Neuronal stem cell (in vitro differentiated cells): ENCODE data around the gene MRPL1.

ENCODE experiments used
- DNase-seq: peaks from one replicate; pipeline ENCODE4 v3.0.0-alpha.2; 2013; ENCODE audit warnings: low spot score
- H2AFZ ChIP-seq: one replicate; pipeline ENCODE4 v1.6.1; 2013; ENCODE audit warnings: mild to moderate bottlenecking, low read length, inconsistent platforms
- H2AK5ac ChIP-seq: 2 replicates; pipeline ENCODE4 v1.6.1; 2013; ENCODE audit warnings: low read depth, mild to moderate bottlenecking, inconsistent platforms, low read length, moderate library complexity, mixed read lengths
- H2BK120ac ChIP-seq: 2 replicates; pipeline ENCODE4 v1.6.1; 2013; ENCODE audit warnings: low read depth, mild to moderate bottlenecking, inconsistent platforms, low read length, moderate library complexity, mixed read lengths
- H2BK12ac ChIP-seq: one replicate; pipeline ENCODE4 v1.6.1; 2013; ENCODE audit warnings: low read length, inconsistent platforms
- H2BK15ac ChIP-seq: 2 replicates; pipeline ENCODE4 v1.6.1; 2013; ENCODE audit warnings: mild to moderate bottlenecking, low read length, inconsistent platforms, mixed read lengths
- H2BK5ac ChIP-seq: one replicate; pipeline ENCODE4 v1.6.1; 2013; ENCODE audit warnings: inconsistent platforms, mild to moderate bottlenecking, low read length, moderate library complexity
- H3K14ac ChIP-seq: one replicate; pipeline ENCODE4 v1.6.1; 2013; ENCODE audit warnings: low read length, inconsistent platforms
- H3K18ac ChIP-seq: 2 replicates; pipeline ENCODE4 v1.6.1; 2013; ENCODE audit warnings: low read length, inconsistent platforms
- H3K23ac ChIP-seq: 2 replicates; pipeline ENCODE4 v1.6.1; 2013; ENCODE audit warnings: low read depth, mild to moderate bottlenecking, mixed read lengths, low read length, inconsistent platforms; ENCODE audit not compliant: poor library complexity
- H3K27ac ChIP-seq: replicated peaks from 3 replicates; pipeline ENCODE4 v1.5.1; 2013; ENCODE audit warnings: low read length, inconsistent platforms
- H3K27me3 ChIP-seq, 3 experiments: 2 replicates each; pipeline ENCODE4 v1.6.1; 2013; ENCODE audit warnings: low read length in 3 of 3, mild to moderate bottlenecking in 2 of 3, inconsistent platforms in 1 of 3, low read depth in 1 of 3, mixed read lengths in 1 of 3, moderate library complexity in 1 of 3; ENCODE audit not compliant: control insufficient read depth in 3 of 3, insufficient read depth in 3 of 3
- H3K36me3 ChIP-seq, 2 donors: replicated peaks in 1 of 2; 2 replicates each; pipeline ENCODE4 v1.6.1; 2013; ENCODE audit warnings: low read length in 2 of 2; ENCODE audit not compliant: control insufficient read depth in 2 of 2, insufficient read depth in 2 of 2
- H3K4ac ChIP-seq: 2 replicates; pipeline ENCODE4 v1.6.1; 2013; ENCODE audit warnings: inconsistent platforms, mild to moderate bottlenecking, low read length, moderate library complexity
- H3K4me1 ChIP-seq, 2 donors: 1 replicate in 1 of 2; 2 replicates in 1 of 2; pipeline ENCODE4 v1.6.1; 2013; ENCODE audit warnings: low read length in 2 of 2, low read depth in 1 of 2; ENCODE audit not compliant: control insufficient read depth in 2 of 2, insufficient read depth in 1 of 2
- H3K4me2 ChIP-seq: one replicate; pipeline ENCODE4 v1.6.1; 2013; ENCODE audit warnings: mild to moderate bottlenecking, low read length, inconsistent platforms; ENCODE audit not compliant: insufficient read depth, poor library complexity, severe bottlenecking
- H3K4me3 ChIP-seq, 2 donors: 2 replicates each; pipeline ENCODE4 v1.5.1; 2013; ENCODE audit warnings: low read length in 2 of 2, mild to moderate bottlenecking in 2 of 2, inconsistent platforms in 1 of 2, moderate library complexity in 1 of 2
- H3K79me1 ChIP-seq: one replicate; pipeline ENCODE4 v1.6.1; 2013; ENCODE audit warnings: low read depth, mild to moderate bottlenecking, inconsistent platforms, low read length, moderate library complexity
- H3K9ac ChIP-seq: one replicate; pipeline ENCODE4 v1.6.1; 2013; ENCODE audit warnings: mild to moderate bottlenecking, low read depth, low read length, inconsistent platforms; ENCODE audit not compliant: poor library complexity
- H3K9me3 ChIP-seq, 2 donors: replicated peaks in 1 of 2; 2 replicates each; pipeline versions ENCODE3 to v1.6.1; 2013; ENCODE audit warnings: low read length in 2 of 2, mild to moderate bottlenecking in 2 of 2, inconsistent platforms in 1 of 2, low read depth in 1 of 2, mixed read lengths in 1 of 2, moderate library complexity in 1 of 2; ENCODE audit not compliant: control insufficient read depth in 2 of 2, insufficient read depth in 1 of 2
- H4K8ac ChIP-seq: one replicate; pipeline ENCODE4 v1.6.1; 2013; ENCODE audit warnings: low read depth, mild to moderate bottlenecking, inconsistent platforms, low read length, moderate library complexity
- H4K91ac ChIP-seq: one replicate; pipeline ENCODE4 v1.6.1; 2013; ENCODE audit warnings: low read length, low read depth, mild to moderate bottlenecking, inconsistent platforms; ENCODE audit not compliant: poor library complexity
- WGBS, 2 donors: extraction: QIAGEN DNeasy Blood & Tissue Kit; methylation state at CpG; one replicate each; pipeline ENCODE4 v1.1.7; 2013; ENCODE audit warnings: missing lambda C conversion rate in 2 of 2, mixed read lengths in 1 of 2; ENCODE audit not compliant: insufficient read length in 2 of 2, insufficient replicate concordance in 1 of 2; ENCODE audit errors: extremely low coverage in 2 of 2; 5-methylcytosine and 5-hydroxymethylcytosine counted together

The MRPL1 gene

DNA sequence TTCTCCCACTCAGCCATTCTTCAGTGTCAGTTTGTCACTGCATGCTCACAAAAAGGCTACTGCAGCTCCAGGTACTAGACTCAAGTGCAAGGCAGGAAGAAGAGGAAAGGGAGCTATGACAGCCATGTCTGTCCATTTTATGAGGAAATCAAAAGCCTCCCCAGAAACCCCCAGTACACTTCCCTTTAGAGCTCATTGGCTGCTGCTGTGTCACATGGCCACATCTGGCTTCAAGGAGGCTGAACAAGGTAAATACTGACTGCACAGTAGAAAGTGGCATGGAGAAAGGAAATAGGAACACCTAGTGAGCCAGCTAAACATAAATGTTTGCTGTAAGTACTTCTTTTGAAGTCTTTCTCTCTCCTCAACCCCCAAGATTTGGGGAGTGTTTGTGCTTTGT lies 127.3 kb downstream of the MRPL1 start:
- no peak overlapping the region for H3K4ac ChIP-seq
- no peak overlapping the region for H2BK5ac ChIP-seq
- H3K18ac ChIP-seq = no peak overlapping the region
- no peaks in the 10 kb centered on the region for H3K36me3 ChIP-seq
- peak overlapping the region; percentile 16 for H2AFZ ChIP-seq
- no peak overlapping the region for H3K9ac ChIP-seq
- H3K9me3 ChIP-seq = no peaks in the 10 kb centered on the region
- no peaks in the 10 kb centered on the region for H3K27me3 ChIP-seq
- H3K4me3 ChIP-seq = no peak overlapping the region
- no peak overlapping the region for H2BK12ac ChIP-seq
- H2AK5ac ChIP-seq = no peak overlapping the region
- no peak overlapping the region for H2BK120ac ChIP-seq
- H3K4me1 ChIP-seq = peaks cover 0 to 3% of the 10 kb centered on the region in 2 donors
- H3K79me1 ChIP-seq = no peaks in the 10 kb centered on the region
- H3K4me2 ChIP-seq = no peak overlapping the region
- no peak overlapping the region for H3K27ac ChIP-seq
- H2BK15ac ChIP-seq = no peak overlapping the region
- H4K91ac ChIP-seq = no peak overlapping the region
- no peak for DNase-seq
- H3K14ac ChIP-seq = no peak overlapping the region
- H4K8ac ChIP-seq = no peak overlapping the region
- no peak overlapping the region for H3K23ac ChIP-seq

DNA sequence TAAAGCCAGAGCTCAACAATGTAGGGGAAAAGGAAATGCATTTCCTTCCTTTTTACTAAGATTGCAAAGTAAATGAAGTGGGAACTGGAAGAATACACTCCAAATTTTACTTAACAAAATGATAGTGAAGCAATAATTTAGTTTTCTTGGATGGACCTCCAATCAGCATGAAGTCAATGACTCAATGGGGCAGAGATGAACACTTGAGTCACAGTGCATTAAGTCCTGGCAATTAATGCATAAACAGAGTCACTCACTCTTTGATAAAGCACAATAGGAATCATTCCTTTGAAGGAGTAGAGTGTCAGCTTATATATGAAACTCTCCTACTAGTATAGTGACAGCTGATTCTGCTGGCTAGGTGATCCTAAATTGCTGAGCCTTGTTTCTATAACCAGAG lies 127.8 kb downstream of the MRPL1 start:
- Histone ChIP-seq H2AFZ (peak overlapping the region; percentile 16), H3K4me3 (no peak overlapping the region), H3K4me1 (peaks cover 0 to 3% of the 10 kb centered on the region in 2 donors), H3K18ac (no peak overlapping the region), H4K91ac (no peak overlapping the region), H2BK15ac (no peak overlapping the region), H3K9ac (no peak overlapping the region), H3K14ac (no peak overlapping the region), H2BK12ac (no peak overlapping the region), H3K79me1 (no peaks in the 10 kb centered on the region), H3K23ac (no peak overlapping the region), H3K4ac (no peak overlapping the region), H3K27ac (no peak overlapping the region), H2BK120ac (no peak overlapping the region), H2BK5ac (no peak overlapping the region), H3K9me3 (no peaks in the 10 kb centered on the region), H2AK5ac (no peak overlapping the region), H3K27me3 (no peaks in the 10 kb centered on the region), H3K4me2 (no peak overlapping the region), H3K36me3 (no peaks in the 10 kb centered on the region), H4K8ac (no peak overlapping the region)
- no peak for DNase-seq

DNA sequence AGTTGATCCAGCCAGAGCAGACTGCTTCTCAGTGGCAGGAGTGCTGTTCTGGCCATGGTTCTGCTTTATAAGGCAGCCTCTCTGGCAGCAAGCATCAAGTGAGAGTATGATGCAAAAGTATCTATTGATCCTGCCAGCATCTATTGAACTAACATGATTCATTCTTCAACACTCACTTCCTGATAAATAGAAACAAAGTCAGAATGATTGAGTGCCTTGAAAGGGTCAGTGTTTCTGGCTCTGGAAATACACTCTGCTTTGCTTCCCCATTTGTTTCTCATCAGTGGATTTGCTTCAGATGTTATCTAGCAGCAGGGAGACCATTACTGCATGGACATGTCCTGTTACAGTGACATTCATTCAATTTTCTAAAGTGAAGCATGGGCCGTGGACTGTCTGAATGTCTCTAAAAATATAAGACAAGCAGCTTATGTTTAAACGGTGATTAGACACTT lies 128.3 kb downstream of the MRPL1 start:
- no peak overlapping the region for H3K18ac ChIP-seq
- no peak overlapping the region for H3K4me2 ChIP-seq
- H2BK5ac ChIP-seq = no peak overlapping the region
- no peak overlapping the region for H2BK120ac ChIP-seq
- no peak overlapping the region for H3K23ac ChIP-seq
- DNase-seq = no peak
- H3K4me3 ChIP-seq = no peak overlapping the region
- H3K9me3 ChIP-seq = no peaks in the 10 kb centered on the region
- no peak overlapping the region for H4K8ac ChIP-seq
- no peak overlapping the region for H3K14ac ChIP-seq
- no peak overlapping the region for H3K27ac ChIP-seq
- H4K91ac ChIP-seq = no peak overlapping the region
- no CpG with 5 or more reads among the region's 2 CpGs for WGBS, 2 donors
- H2AK5ac ChIP-seq = no peak overlapping the region
- no peak overlapping the region for H3K4ac ChIP-seq
- no peak overlapping the region for H2BK12ac ChIP-seq
- no peaks in the 10 kb centered on the region for H3K36me3 ChIP-seq
- H2BK15ac ChIP-seq = no peak overlapping the region
- H3K9ac ChIP-seq = no peak overlapping the region
- no peaks in the 10 kb centered on the region for H3K79me1 ChIP-seq
- H3K27me3 ChIP-seq = no peaks in the 10 kb centered on the region
- peaks cover 0 to 3% of the 10 kb centered on the region in 2 donors for H3K4me1 ChIP-seq
- H2AFZ ChIP-seq = no peak overlapping the region

DNA sequence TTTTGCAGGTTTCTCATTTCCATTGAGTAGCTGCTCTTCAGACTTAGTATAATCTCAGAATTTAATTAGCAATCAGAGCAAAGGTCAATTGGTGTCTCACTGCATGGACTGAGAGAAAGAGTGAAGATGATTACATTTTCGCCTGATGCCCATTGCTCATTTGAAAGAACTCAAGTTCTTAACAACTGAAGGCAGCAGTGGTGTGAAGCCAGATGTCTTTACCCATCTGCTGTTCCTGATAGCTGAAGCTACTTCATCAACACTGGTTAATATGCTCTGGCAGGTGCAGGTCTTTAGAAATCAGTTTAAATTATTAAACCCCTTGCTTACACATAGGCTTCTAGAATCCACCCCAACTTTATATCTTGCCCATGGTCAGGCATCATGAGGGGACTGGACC lies 130.0 kb downstream of the MRPL1 start:
- no peak overlapping the region for H2AFZ ChIP-seq
- H3K14ac ChIP-seq = no peak overlapping the region
- no peak overlapping the region for H4K8ac ChIP-seq
- H2BK12ac ChIP-seq = no peak overlapping the region
- no peak overlapping the region for H3K4me3 ChIP-seq
- H3K18ac ChIP-seq = no peak overlapping the region
- no peak overlapping the region for H3K4me2 ChIP-seq
- no peak overlapping the region for H2BK15ac ChIP-seq
- no peak overlapping the region for H4K91ac ChIP-seq
- no CpG with 5 or more reads among the region's 1 CpG for WGBS, 2 donors
- H3K4me1 ChIP-seq = peaks cover 0 to 3% of the 10 kb centered on the region in 2 donors
- DNase-seq = no peak
- H3K9me3 ChIP-seq = no peaks in the 10 kb centered on the region
- no peaks in the 10 kb centered on the region for H3K36me3 ChIP-seq
- H3K27ac ChIP-seq = no peak overlapping the region
- no peaks in the 10 kb centered on the region for H3K79me1 ChIP-seq
- no peak overlapping the region for H2AK5ac ChIP-seq
- no peak overlapping the region for H3K4ac ChIP-seq
- no peak overlapping the region for H3K9ac ChIP-seq
- no peak overlapping the region for H3K23ac ChIP-seq
- no peak overlapping the region for H2BK5ac ChIP-seq
- no peak overlapping the region for H2BK120ac ChIP-seq
- peaks cover 0 to under 1% (median 0%) of the 10 kb centered on the region in 3 experiments for H3K27me3 ChIP-seq
